K562 (cell line): ENCODE measurements around the gene DCAF11. TPM values are rescaled to one million over a fixed set of nuclear protein-coding genes. Genes with fewer than 3 reads are reported as not detected.
A peak's percentile ranks its signal among the peaks of the same experiment; 100 is the strongest.

Experiments used
- BCOR ChIP-seq: fragments of 450-650 bp; IDR thresholded peaks from 2 replicates; pipeline ENCODE4 v1.6.1; 2016
- CCAR2 ChIP-seq: fragments of 200-400 bp; formaldehyde crosslinking; IDR thresholded peaks from 2 replicates; pipeline ENCODE4 v1.6.1; 2017; ENCODE audit warnings: mild to moderate bottlenecking, low read depth, low read length
- CEBPZ ChIP-seq: fragments of 150-350 bp; IDR thresholded peaks from 2 replicates; pipeline ENCODE4 v1.6.1; 2014; ENCODE audit warnings: low read depth, mild to moderate bottlenecking, low read length, borderline replicate concordance
- ELF2 ChIP-seq: fragments of 250-450 bp; sonication (Bioruptor Pico); IDR thresholded peaks from 2 replicates; pipeline ENCODE4 v1.5.0; 2021; ENCODE audit warnings: mild to moderate bottlenecking
- ELF4 ChIP-seq: fragments of 450-650 bp; formaldehyde crosslinking; IDR thresholded peaks from 2 replicates; pipeline ENCODE4 v1.4.0; 2022; ENCODE audit warnings: missing genetic modification characterization
- ETV6 ChIP-seq, 3 experiments: fragments of 150-350 bp in 1 of 3; sonication (generic) in 1 of 3; formaldehyde crosslinking in 1 of 3; IDR thresholded peaks; 2 replicates each; pipeline versions ENCODE4 v1.6.1 to v1.8.0; 2014 to 2022; ENCODE audit warnings: borderline replicate concordance in 2 of 3, low read depth in 2 of 3, antibody characterized with exemption in 1 of 3, low read length in 1 of 3, mild to moderate bottlenecking in 1 of 3, missing genetic modification reagents in 1 of 3
- FOXJ2 ChIP-seq: fragments of 200-800 bp; sonication (Bioruptor generic); IDR thresholded peaks from 2 replicates; pipeline ENCODE4 v1.6.1; 2016; ENCODE audit warnings: missing genetic modification characterization, missing compliant biosample characterization
- IRF2 ChIP-seq: sonication (generic); formaldehyde crosslinking; IDR thresholded peaks from 2 replicates; pipeline ENCODE4 v1.8.1; 2022; ENCODE audit warnings: mild to moderate bottlenecking, missing genetic modification reagents
- NFE2L1 ChIP-seq: fragments of 450-650 bp; IDR thresholded peaks from 2 replicates; pipeline ENCODE4 v1.6.1; 2016; ENCODE audit warnings: missing genetic modification characterization, low read depth, mild to moderate bottlenecking, missing compliant biosample characterization, moderate library complexity, borderline replicate concordance
- RFX7 ChIP-seq: fragments of 250-450 bp; sonication (Bioruptor Pico); IDR thresholded peaks from 2 replicates; pipeline ENCODE4 v1.5.1; 2021; ENCODE audit warnings: mild to moderate bottlenecking
- SIRT6 ChIP-seq: IDR thresholded peaks from one replicate; pipeline ENCODE4 v1.6.1; 2012; ENCODE audit warnings: low read depth, mild to moderate bottlenecking, control low read depth, inconsistent platforms, low read length, moderate library complexity
- ZNF830 ChIP-seq: fragments of 250-450 bp; sonication (Bioruptor Pico); IDR thresholded peaks from 2 replicates; pipeline ENCODE4 v1.5.0; 2021; ENCODE audit warnings: mild to moderate bottlenecking
- polyA plus RNA-seq, 8 experiments: library from polyadenylated mRNA; depleted of rRNA in 4 of 8; stranded (reverse) in 5 of 8; unstranded in 3 of 8; fragments of >200 nt; fragmentation: Nextera tagmentation in 2 of 8; fragmentation: Illumina TruSeq in 1 of 8; extraction: Ambion mirVana in 2 of 8; extraction: Trizol in 1 of 8; gene quantifications; 2 replicates each; pipeline versions ENCODE4 v1.2.1 to v1.2.3, GENCODE V29; 2011 to 2014; ENCODE audit warnings: inconsistent platforms in 1 of 8, missing spikeins in 1 of 8
- total RNA-seq, 7 experiments: library from RNA; depleted of rRNA in 6 of 7; stranded (reverse); fragments of >200 nt in 6 of 7; fragmentation: Illumina TruSeq in 2 of 7; extraction: Trizol in 2 of 7; gene quantifications; 2 replicates each; pipeline versions ENCODE4 v1.2.1 to v1.2.3, GENCODE V29; 2011 to 2021; ENCODE audit warnings: low replicate concordance in 1 of 7
- TF ChIP-seq, protein P1 (sequence below): fragments of 450-650 bp; formaldehyde crosslinking; IDR thresholded peaks from 2 replicates; pipeline ENCODE4 v1.4.0; 2020; ENCODE audit warnings: mild to moderate bottlenecking, moderate library complexity
- TF ChIP-seq, protein P2 (sequence below): sonication (generic); formaldehyde crosslinking; IDR thresholded peaks from 2 replicates; pipeline ENCODE4 v1.8.0; 2022; ENCODE audit warnings: mild to moderate bottlenecking, missing genetic modification reagents, borderline replicate concordance
- TF ChIP-seq, protein P3 (sequence below): sonication (generic); formaldehyde crosslinking; IDR thresholded peaks from 2 replicates; pipeline ENCODE4 v1.8.1; 2022; ENCODE audit warnings: missing genetic modification reagents
- TF ChIP-seq, protein P4 (sequence below), 2 experiments: fragments of 450-650 bp in 1 of 2; sonication (generic) in 1 of 2; formaldehyde crosslinking; conservative IDR thresholded peaks; 2 replicates each; pipeline versions ENCODE4 v1.4.0 to v1.8.1; 2020 to 2022; ENCODE audit warnings: mild to moderate bottlenecking in 1 of 2, missing genetic modification reagents in 1 of 2

The DCAF11 gene
- total and polyA plus RNA-seq, 9 of the 15 experiments (the other 6 are each of a cell fraction or from before 2014, with no cell fraction given), result 8.5 to 46.2 (median 36.4) TPM

- TF ChIP-seq ELF4 (CRISPR knock-in tag) (no peak), SIRT6 (no peak), RFX7 (CRISPR knock-in tag) (no peak), ETV6 (IDR thresholded peaks at IDR 0.05; ENCODE audit: borderline replicate concordance in 1 of 2, low read depth in 2 of 2, low read length in 1 of 2) (no peak), ETV6 (CRISPR knock-in tag; IDR thresholded peaks at IDR 0.05; ENCODE audit: borderline replicate concordance) (no peak), BCOR (0 out of 2 replicates have a peak, but pooled peaks have one; percentile 27), CCAR2 (no peak), NFE2L1 (no peak), ELF2 (CRISPR knock-in tag) (no peak; the same call in 1 of the 2 replicates), IRF2 (CRISPR knock-in tag) (no peak), FOXJ2 (tag) (peak; percentile 70; the same call in 1 of the 2 replicates), ZNF830 (CRISPR knock-in tag) (0 out of 2 replicates have a peak, but pooled peaks have one; percentile 33), CEBPZ (no peak)
- TF ChIP-seq, protein P1, sequence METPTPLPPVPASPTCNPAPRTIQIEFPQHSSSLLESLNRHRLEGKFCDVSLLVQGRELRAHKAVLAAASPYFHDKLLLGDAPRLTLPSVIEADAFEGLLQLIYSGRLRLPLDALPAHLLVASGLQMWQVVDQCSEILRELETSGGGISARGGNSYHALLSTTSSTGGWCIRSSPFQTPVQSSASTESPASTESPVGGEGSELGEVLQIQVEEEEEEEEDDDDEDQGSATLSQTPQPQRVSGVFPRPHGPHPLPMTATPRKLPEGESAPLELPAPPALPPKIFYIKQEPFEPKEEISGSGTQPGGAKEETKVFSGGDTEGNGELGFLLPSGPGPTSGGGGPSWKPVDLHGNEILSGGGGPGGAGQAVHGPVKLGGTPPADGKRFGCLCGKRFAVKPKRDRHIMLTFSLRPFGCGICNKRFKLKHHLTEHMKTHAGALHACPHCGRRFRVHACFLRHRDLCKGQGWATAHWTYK (CRISPR knock-in tag), result no peak; the same call in 1 of the 2 replicates
- TF ChIP-seq, protein P2, sequence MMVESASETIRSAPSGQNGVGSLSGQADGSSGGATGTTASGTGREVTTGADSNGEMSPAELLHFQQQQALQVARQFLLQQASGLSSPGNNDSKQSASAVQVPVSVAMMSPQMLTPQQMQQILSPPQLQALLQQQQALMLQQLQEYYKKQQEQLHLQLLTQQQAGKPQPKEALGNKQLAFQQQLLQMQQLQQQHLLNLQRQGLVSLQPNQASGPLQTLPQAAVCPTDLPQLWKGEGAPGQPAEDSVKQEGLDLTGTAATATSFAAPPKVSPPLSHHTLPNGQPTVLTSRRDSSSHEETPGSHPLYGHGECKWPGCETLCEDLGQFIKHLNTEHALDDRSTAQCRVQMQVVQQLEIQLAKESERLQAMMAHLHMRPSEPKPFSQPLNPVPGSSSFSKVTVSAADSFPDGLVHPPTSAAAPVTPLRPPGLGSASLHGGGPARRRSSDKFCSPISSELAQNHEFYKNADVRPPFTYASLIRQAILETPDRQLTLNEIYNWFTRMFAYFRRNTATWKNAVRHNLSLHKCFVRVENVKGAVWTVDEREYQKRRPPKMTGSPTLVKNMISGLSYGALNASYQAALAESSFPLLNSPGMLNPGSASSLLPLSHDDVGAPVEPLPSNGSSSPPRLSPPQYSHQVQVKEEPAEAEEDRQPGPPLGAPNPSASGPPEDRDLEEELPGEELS (CRISPR knock-in tag), result no peak; the same call in 1 of the 2 replicates
- TF ChIP-seq, protein P3, sequence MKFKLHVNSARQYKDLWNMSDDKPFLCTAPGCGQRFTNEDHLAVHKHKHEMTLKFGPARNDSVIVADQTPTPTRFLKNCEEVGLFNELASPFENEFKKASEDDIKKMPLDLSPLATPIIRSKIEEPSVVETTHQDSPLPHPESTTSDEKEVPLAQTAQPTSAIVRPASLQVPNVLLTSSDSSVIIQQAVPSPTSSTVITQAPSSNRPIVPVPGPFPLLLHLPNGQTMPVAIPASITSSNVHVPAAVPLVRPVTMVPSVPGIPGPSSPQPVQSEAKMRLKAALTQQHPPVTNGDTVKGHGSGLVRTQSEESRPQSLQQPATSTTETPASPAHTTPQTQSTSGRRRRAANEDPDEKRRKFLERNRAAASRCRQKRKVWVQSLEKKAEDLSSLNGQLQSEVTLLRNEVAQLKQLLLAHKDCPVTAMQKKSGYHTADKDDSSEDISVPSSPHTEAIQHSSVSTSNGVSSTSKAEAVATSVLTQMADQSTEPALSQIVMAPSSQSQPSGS, result no peak
- TF ChIP-seq, protein P4, sequence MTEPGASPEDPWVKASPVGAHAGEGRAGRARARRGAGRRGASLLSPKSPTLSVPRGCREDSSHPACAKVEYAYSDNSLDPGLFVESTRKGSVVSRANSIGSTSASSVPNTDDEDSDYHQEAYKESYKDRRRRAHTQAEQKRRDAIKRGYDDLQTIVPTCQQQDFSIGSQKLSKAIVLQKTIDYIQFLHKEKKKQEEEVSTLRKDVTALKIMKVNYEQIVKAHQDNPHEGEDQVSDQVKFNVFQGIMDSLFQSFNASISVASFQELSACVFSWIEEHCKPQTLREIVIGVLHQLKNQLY (CRISPR knock-in tag; conservative IDR thresholded peaks at IDR 0.05), result no peak
Observed at GRCh38 chr14:24093901-24094840, 20.4 kb upstream of the DCAF11 start, which contains the start of gene PCK2 (continued).
